HEK293 (cell line): ENCODE measurements around the gene GALNTL6.

Source experiments
- CTCF ChIA-PET: fragments of 350-600 bp; formaldehyde crosslinking; extraction: SDS; loops from one replicate; lab custom pipeline; 2021; ENCODE audit warnings: antibody characterized with exemption; lab: Yijun Ruan, JAX
- POLR2A ChIA-PET: fragments of 300-600 bp; formaldehyde crosslinking; extraction: SDS; loops from one replicate; lab custom pipeline; 2020; ENCODE audit warnings: antibody characterized with exemption, inconsistent platforms; lab: Yijun Ruan, JAX
- H3K27ac ChIP-seq: fragments of 200-500 bp; sonication (Bioruptor generic); 2 replicates; pipeline ENCODE4 v1.5.1; 2014; ENCODE audit warnings: low read depth, low read length, control low read depth, inconsistent platforms; ENCODE audit errors: extremely low read depth
- H3K36me3 ChIP-seq, 2 experiments: fragments of 200-500 bp in 1 of 2; sonication (Bioruptor generic) in 1 of 2; 1 replicate in 1 of 2; 2 replicates in 1 of 2; pipeline ENCODE4 v1.5.1; 2014 to 2017; ENCODE audit warnings: inconsistent platforms in 2 of 2, low read length in 2 of 2; ENCODE audit not compliant: control insufficient read depth in 2 of 2, insufficient read depth in 1 of 2
- H3K4me1 ChIP-seq: fragments of 200-500 bp; sonication (Bioruptor generic); 2 replicates; pipeline ENCODE4 v1.5.1; 2014; ENCODE audit warnings: mild to moderate bottlenecking, low read length, inconsistent platforms; ENCODE audit not compliant: control insufficient read depth, insufficient read depth
- H3K4me3 ChIP-seq: 2 replicates; pipeline ENCODE4 v1.5.1; 2011; ENCODE audit warnings: low read depth, mild to moderate bottlenecking, control low read depth, low read length, moderate library complexity
- H3K9me3 ChIP-seq: fragments of 200-500 bp; sonication (Bioruptor generic); 2 replicates; pipeline ENCODE4 v1.5.1; 2014; ENCODE audit warnings: low read depth, low read length, inconsistent platforms; ENCODE audit not compliant: control insufficient read depth, insufficient read depth
- HOXA7 ChIP-seq: sonication (generic); formaldehyde crosslinking; IDR thresholded peaks from 2 replicates; pipeline ENCODE4 v1.8.1; 2022; ENCODE audit warnings: missing genetic modification reagents, borderline replicate concordance
- SCRT1 ChIP-seq: fragments of 450-650 bp; formaldehyde crosslinking; IDR thresholded peaks from 2 replicates; pipeline ENCODE4 v1.5.1; 2016; ENCODE audit warnings: missing biosample characterization, missing genetic modification characterization, borderline replicate concordance
- TSHZ1 ChIP-seq: fragments of 450-650 bp; formaldehyde crosslinking; IDR thresholded peaks from 2 replicates; pipeline ENCODE4 v1.5.1; 2016; ENCODE audit warnings: missing biosample characterization, missing genetic modification characterization, borderline replicate concordance
- ZBTB11 ChIP-seq: fragments of 450-650 bp; formaldehyde crosslinking; conservative IDR thresholded peaks from 2 replicates; pipeline ENCODE4 v1.5.1; 2016; ENCODE audit warnings: low read depth, missing biosample characterization, missing genetic modification characterization
- ZNF138 ChIP-seq: fragments of 450-650 bp; formaldehyde crosslinking; IDR thresholded peaks from 2 replicates; pipeline ENCODE4 v1.5.1; 2016; ENCODE audit warnings: missing biosample characterization, missing genetic modification characterization, borderline replicate concordance
- ZNF174 ChIP-seq: fragments of 450-650 bp; formaldehyde crosslinking; IDR thresholded peaks from 2 replicates; pipeline ENCODE4 v1.5.0; 2017; ENCODE audit warnings: missing biosample characterization, mild to moderate bottlenecking, missing genetic modification characterization
- ZNF354C ChIP-seq: fragments of 450-650 bp; formaldehyde crosslinking; IDR thresholded peaks from 2 replicates; pipeline ENCODE4 v1.5.1; 2016; ENCODE audit warnings: missing biosample characterization, missing genetic modification characterization, low read depth, borderline replicate concordance
- ZNF658 ChIP-seq: fragments of 450-650 bp; formaldehyde crosslinking; IDR thresholded peaks from 2 replicates; pipeline ENCODE4; 2016; ENCODE audit warnings: missing biosample characterization, missing genetic modification characterization
- ZNF768 ChIP-seq: fragments of 450-650 bp; formaldehyde crosslinking; IDR thresholded peaks from 2 replicates; pipeline ENCODE4 v1.5.1; 2018; ENCODE audit warnings: missing biosample characterization, mild to moderate bottlenecking, missing genetic modification characterization
- TF ChIP-seq, protein P1 (sequence below): fragments of 450-650 bp; formaldehyde crosslinking; IDR thresholded peaks from 2 replicates; pipeline ENCODE4; 2016; ENCODE audit warnings: missing biosample characterization, missing genetic modification characterization
- TF ChIP-seq, protein P2 (sequence below): fragments of 450-650 bp; formaldehyde crosslinking; IDR thresholded peaks from 2 replicates; pipeline ENCODE4 v1.5.0; 2017; ENCODE audit warnings: missing biosample characterization, missing genetic modification characterization, borderline replicate concordance
- TF ChIP-seq, protein P3 (sequence below): sonication (generic); formaldehyde crosslinking; IDR thresholded peaks from 2 replicates; pipeline ENCODE4 v1.8.1; 2022; ENCODE audit warnings: mild to moderate bottlenecking, moderate library complexity, missing genetic modification reagents

Gene GALNTL6

DNA sequence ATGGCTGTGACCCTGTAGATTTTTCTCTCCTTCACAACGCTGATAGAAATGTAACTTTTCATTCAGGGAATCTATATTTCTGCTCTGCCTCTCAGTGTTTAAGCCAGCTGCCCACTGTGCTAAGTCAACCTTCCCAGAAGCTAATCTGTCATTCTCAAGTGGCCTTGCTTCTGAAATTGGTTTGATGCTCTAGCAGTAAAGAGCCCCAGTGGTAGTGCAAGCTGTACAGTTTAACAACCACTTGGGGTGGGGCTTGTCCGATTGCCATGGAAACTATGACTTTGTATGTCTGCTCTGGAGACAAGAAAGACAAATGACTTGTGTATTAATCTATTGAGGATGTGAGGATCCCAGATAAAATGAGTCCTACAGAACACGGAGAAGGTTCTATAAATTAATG is 734.5 kb downstream of the GALNTL6 start (continued):
- TF ChIP-seq TSHZ1 (tag by site-specific recombination): no peak
- TF ChIP-seq, protein P1, sequence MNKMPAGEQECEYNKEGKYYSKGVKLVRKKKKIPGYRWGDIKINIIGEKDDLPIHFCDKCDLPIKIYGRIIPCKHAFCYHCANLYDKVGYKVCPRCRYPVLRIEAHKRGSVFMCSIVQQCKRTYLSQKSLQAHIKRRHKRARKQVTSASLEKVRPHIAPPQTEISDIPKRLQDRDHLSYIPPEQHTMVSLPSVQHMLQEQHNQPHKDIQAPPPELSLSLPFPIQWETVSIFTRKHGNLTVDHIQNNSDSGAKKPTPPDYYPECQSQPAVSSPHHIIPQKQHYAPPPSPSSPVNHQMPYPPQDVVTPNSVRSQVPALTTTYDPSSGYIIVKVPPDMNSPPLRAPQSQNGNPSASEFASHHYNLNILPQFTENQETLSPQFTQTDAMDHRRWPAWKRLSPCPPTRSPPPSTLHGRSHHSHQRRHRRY (tag by site-specific recombination): no peak
- TF ChIP-seq ZNF174 (tag by site-specific recombination): no peak
- no peak for TF ChIP-seq ZNF354C (tag by site-specific recombination)
- TF ChIP-seq, protein P2, sequence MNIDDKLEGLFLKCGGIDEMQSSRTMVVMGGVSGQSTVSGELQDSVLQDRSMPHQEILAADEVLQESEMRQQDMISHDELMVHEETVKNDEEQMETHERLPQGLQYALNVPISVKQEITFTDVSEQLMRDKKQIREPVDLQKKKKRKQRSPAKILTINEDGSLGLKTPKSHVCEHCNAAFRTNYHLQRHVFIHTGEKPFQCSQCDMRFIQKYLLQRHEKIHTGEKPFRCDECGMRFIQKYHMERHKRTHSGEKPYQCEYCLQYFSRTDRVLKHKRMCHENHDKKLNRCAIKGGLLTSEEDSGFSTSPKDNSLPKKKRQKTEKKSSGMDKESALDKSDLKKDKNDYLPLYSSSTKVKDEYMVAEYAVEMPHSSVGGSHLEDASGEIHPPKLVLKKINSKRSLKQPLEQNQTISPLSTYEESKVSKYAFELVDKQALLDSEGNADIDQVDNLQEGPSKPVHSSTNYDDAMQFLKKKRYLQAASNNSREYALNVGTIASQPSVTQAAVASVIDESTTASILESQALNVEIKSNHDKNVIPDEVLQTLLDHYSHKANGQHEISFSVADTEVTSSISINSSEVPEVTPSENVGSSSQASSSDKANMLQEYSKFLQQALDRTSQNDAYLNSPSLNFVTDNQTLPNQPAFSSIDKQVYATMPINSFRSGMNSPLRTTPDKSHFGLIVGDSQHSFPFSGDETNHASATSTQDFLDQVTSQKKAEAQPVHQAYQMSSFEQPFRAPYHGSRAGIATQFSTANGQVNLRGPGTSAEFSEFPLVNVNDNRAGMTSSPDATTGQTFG (tag by site-specific recombination): no peak
- TF ChIP-seq, protein P3, sequence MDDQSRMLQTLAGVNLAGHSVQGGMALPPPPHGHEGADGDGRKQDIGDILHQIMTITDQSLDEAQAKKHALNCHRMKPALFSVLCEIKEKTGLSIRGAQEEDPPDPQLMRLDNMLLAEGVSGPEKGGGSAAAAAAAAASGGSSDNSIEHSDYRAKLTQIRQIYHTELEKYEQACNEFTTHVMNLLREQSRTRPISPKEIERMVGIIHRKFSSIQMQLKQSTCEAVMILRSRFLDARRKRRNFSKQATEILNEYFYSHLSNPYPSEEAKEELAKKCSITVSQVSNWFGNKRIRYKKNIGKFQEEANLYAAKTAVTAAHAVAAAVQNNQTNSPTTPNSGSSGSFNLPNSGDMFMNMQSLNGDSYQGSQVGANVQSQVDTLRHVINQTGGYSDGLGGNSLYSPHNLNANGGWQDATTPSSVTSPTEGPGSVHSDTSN (CRISPR knock-in tag): no peak
- no peak for TF ChIP-seq ZBTB11 (tag by site-specific recombination)

DNA sequence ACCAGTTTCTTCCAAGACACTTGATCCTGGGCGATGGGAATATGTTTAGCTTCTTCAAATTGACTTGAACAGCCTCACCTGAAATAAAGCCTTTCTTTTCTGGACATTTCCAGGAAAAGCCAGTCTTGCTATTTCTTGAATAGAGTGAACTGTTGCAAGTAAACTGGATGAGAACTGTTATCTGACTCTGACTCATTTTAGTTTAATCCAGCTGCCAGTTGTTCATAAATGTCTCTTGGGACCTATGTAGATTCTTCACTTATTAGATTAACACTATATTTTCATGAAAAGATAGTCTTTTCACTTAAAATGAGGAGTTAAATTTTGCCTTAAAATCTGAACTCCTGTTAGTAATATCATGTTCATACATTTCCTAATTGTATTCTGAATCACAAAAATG is 740.0 kb downstream of the GALNTL6 start:
- no peaks in the 10 kb centered on the region for H3K9me3 ChIP-seq
- H3K27ac ChIP-seq: no peak overlapping the region
- TF ChIP-seq HOXA7 (no peak), ZNF768 (no peak), ZNF658 (no peak), SCRT1 (tag by site-specific recombination) (no peak), ZNF138 (no peak)
- no peaks in the 10 kb centered on the region for H3K4me1 ChIP-seq
- POLR2A ChIA-PET: no interaction called here
- CTCF ChIA-PET: no interaction called here
- no peak overlapping the region for H3K4me3 ChIP-seq
- H3K36me3 ChIP-seq: no peaks in the 10 kb centered on the region
